Measurements from ENCODE around the gene GNG5.
"Not testable (repeated sequence)": the region's sequence is repeated elsewhere in the genome, so short reads cannot be mapped to it uniquely, and the experiment has no call there.

GNG5 gene

GRCh38 chr1:84489766-84490165 is 16.6 kb downstream of the GNG5 start:
- DNase-seq: no peak

- DNase-seq: no peak
These were observed 18.3 kb downstream of the GNG5 start for GRCh38 chr1:84488107-84488506.

GRCh38 chr1:84481317-84481716 is 25.1 kb downstream of the GNG5 start:
- DNase-seq: no peak

- no peak for DNase-seq
These were observed 25.7 kb downstream of the GNG5 start for GRCh38 chr1:84480650-84481049.

GRCh38 chr1:84479998-84480397 is 26.4 kb downstream of the GNG5 start:
- peak in 1 of 51 donors; percentile 44 for DNase-seq

GRCh38 chr1:84478876-84479868 is 27.2 kb downstream of the GNG5 start, which contains the start of gene RPF1:
TSS of gene RPF1 (plus strand) at chr1:84479266. CDS start at chr1:84479282, 16 bp downstream.
- peak; percentile 6 to 93 (median 59) for DNase-seq

- no peak for DNase-seq
These were observed 30.2 kb downstream of the GNG5 start for GRCh38 chr1:84476225-84476624.

- DNase-seq: peak in 1 of 51 donors; percentile 28
These were observed 39.1 kb downstream of the GNG5 start for GRCh38 chr1:84467298-84467697.

GRCh38 chr1:84462118-84462517 is 44.3 kb downstream of the GNG5 start:
- no peak for DNase-seq

GRCh38 chr1:84452436-84452835 is 53.9 kb downstream of the GNG5 start:
- DNase-seq: no peak

GRCh38 chr1:84450910-84451309 is 55.5 kb downstream of the GNG5 start:
- no peak for DNase-seq

- DNase-seq: not testable (repeated sequence)
These were observed 57.7 kb downstream of the GNG5 start for GRCh38 chr1:84448704-84449103.

Data from hypothalamus (tissue), 51 donors.